NCI-H1417 (cell line): ENCODE data around the gene GXYLT1.
"Not testable (repeated sequence)": the region's sequence is repeated elsewhere in the genome, so short reads cannot be mapped to it uniquely, and the experiment has no call there.

Experiments used
- DNase-seq, 3 experiments: peaks; one replicate each; lab custom pipeline; 2025; lab: John Stamatoyannopoulos, UW

GXYLT1 gene

GRCh38 chr12:42097971-42098370, 46.7 kb downstream of the GXYLT1 start:
- no peak for DNase-seq

DNA sequence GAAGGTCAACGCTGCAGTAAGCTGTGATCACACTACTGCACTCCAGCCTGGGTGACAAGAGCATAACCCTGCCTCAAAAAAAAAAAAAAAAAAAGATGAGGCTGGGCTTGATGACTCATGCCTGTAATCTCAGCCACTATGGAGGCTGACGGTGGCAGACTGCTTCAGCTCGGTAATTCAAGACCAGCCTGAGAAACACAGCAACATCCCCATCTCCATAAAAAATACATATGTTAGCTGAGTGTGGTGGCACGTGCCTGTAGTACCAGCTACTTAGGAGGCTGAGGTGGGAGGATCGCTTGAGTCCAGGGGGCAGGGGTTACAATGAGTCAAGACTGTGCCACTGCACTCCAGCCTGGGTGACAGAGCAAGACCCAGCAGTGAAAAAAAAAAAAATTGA, 50.4 kb downstream of the GXYLT1 start:
- DNase-seq, result no peak

DNA sequence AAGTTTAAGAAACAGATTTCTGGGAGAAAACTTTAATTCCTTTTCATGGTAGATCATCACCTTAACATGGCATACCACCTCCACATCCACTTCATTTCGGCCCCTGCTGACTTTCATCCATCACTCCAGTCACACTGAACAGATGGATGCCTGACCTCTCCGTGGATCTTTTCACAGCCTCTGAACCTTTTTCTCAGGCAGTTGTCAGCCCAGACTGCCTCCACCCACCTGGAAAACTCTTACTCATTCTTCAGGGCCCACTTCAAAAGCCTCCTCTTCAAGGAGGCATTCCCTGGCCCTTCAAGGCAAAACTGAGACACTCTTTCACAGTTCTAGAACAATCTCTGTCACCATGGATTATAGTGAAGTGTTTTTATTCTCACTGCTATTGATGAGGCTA, 52.9 kb downstream of the GXYLT1 start:
- no peak for DNase-seq

DNA sequence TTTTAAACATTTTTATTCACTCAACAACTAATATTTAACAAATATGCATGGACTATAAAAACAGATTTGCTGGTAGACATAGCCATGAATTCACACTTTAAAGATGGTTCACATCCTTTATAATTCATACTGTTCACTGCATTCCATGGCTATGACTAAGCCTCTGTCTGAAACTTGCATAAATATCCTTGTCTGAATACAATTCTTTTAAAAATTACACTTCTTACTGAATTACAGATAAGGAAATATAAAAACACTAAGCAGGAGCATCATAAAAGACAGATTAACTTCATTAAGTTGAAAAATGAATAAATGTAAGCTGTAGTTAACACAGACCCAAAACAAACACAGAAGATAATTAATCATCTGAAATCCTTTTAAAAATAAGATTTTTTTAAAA, 53.8 kb downstream of the GXYLT1 start:
- no peak for DNase-seq

GRCh38 chr12:42086031-42086430, 58.6 kb downstream of the GXYLT1 start:
- no peak for DNase-seq

- no peak for DNase-seq
These were observed 59.1 kb downstream of the GXYLT1 start for GRCh38 chr12:42085594-42085993.

GRCh38 chr12:42084522-42084921, 60.2 kb downstream of the GXYLT1 start:
- no peak for DNase-seq

DNA sequence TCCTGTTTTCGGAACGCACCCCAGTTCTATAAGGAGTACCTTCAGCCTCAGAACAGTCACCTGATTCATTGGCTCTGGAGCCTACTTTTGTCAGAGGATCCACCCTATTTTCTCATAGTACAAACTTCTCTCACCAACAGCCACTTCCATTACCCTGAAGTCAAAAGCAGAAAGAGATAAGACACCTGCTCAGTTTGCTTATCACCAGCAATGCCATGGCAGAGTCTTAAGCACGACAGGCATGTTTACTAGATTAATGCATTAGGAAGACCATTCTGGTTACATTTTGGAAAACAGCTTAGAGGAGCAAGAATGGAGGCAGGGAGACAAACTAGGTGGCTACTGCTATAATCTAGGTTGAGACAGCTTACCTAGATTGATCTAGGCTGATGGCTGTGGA, 67.7 kb downstream of the GXYLT1 start:
- DNase-seq, result no peak

- DNase-seq, result no peak
These were observed 74.6 kb downstream of the GXYLT1 start for GRCh38 chr12:42070036-42070435.

GRCh38 chr12:42059127-42059526, 85.5 kb downstream of the GXYLT1 start:
- no peak for DNase-seq

DNA sequence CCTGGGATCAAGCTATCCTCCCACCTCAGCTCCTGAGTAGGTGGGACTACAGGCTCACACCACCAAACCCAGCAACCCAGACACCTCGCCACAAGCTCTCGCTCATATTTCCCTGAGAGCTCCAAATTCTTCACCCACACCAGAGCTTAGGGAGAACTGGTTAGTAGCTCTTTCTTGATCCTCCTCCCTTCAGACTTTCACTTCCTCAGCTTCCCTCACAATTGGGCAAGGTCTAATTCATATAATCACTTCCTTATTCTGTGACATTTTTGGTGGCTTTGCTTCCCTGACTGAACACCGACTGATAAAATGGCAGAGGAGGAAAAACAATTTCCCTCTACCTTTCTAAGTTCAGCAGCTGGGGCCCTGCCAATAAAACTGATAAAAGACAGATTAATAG, 88.5 kb downstream of the GXYLT1 start:
- no peak for DNase-seq

DNA sequence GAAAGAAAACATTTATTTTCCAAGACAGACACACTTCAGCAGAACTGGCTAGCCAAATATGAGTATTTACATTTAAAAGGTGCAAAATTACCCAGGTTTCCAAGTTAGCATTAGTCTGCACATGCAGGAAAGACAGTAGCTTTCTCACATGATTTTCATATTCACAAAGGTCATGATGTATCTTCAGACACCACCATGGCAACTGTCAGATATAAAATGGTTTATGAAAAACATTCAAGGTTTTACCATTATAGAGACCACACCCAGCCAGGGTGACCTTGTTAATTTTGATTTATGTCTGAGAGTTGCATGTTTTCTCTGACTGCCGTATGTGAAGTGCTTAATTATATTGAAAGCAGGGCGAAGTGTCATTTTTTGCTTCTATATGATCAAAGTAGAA, 91.2 kb downstream of the GXYLT1 start:
- DNase-seq, result no peak

GRCh38 chr12:42048980-42049379, 95.7 kb downstream of the GXYLT1 start:
- not testable (repeated sequence) for DNase-seq

- DNase-seq, result no peak
These were observed 105.1 kb downstream of the GXYLT1 start for GRCh38 chr12:42039577-42039976.

GRCh38 chr12:42039176-42039575, 105.5 kb downstream of the GXYLT1 start:
- no peak for DNase-seq

GRCh38 chr12:42031847-42032564, 112.7 kb downstream of the GXYLT1 start:
- no peak for DNase-seq
